M059J (cell line): ENCODE results near the gene CDH4. TPM values are rescaled to one million over a fixed set of nuclear protein-coding genes. Genes with fewer than 3 reads are reported as not detected.

Experiments used
- DNase-seq: peaks from one replicate; pipeline ENCODE4 v3.0.0-alpha.2; 2012; ENCODE audit warnings: low read depth
- total RNA-seq: library from RNA; depleted of rRNA; stranded (reverse); fragments of >200 nt; shearing (Covaris generic); gene quantifications from 2 replicates; pipeline ENCODE4 v1.2.3, GENCODE V29; 2014

The CDH4 gene
- total RNA-seq, 1 experiment from 2014 or later = 7.8 TPM

DNA sequence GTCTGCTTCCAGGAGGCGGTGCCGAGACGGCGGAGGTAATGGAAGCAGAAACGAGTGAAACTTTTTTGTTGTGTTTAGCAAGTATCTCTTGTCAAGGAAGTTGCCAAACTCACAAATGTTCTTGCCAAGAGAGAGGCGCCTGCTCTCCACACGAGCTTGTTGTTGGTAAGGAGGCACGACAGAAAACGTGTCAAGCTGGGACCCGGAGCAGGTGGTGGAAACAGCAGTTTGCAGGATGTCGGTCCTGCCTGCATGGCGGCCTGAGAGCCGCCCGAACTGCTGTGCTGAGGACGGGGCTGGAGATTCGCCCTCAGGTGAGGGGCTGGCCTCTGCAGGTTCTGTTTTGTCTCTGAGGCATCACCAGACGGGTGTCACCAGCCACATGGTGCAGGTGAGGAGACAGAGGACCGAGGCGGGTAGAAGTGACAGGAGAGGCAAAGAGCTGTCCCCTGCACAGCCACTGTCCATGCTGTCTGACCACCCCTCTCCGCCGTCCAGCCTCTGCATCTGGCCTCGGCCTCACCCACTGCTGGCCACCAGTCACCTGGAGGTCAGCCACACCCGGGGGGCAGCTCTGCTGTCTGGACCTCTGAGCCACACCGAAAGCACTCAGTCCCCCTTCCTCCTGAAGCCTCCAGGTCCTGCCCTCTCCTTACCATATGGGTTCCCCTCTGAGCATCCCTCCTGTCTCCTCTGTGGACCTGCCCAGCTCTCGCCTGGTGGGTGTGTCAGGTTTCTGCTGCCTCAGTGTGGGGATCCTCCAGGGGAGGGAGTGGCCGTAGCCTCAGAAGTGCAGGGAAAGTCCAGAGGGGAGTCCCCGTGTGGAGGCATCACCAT, 552.1 kb downstream of the CDH4 start:
- DNase-seq = no peak

DNA sequence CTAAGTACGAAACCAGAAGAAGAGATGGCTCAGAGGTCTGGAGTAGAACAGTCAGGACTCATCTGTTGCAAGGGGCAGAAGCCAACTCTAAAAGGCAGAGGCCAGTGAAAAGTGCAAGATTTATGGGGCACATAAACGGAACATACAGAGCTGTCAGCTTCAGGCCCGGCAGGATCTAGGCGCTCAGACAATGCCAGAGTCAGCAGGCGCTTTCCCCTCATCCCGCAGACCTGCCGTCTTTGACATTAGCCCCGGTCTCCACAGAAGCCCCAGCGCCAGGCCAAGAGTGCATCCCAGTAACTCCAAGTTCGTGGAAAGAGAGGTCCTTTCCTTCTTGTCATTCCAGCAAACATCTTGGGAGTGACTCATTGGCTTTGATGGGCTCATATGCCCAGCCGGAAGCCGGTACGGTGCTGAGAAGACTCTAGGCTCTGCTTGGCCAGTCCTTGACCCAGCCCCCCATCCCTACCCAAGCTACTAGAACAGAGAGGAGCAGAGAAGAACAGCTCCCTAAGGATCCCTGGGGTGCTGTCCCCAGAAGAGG, 552.8 kb downstream of the CDH4 start:
- no peak for DNase-seq

DNA sequence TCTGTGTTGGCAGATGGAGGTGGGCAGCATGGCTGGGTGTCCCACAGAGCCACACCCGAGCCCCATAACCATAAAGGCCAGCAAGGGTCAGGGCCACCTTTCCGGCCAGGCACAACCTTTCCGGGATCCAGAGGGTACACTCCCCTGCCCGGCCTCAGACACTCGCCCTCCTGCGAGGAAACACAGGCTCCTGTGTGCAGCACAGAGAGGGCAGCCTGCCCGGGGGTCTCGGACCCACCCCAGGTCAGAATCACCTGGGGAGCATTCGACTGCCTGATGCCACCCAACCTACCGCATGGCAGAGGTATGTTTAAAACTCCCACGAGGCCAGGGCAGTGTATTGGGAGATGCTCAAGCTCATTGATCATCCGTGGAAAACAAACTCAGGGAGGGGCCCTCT, 553.3 kb downstream of the CDH4 start:
- DNase-seq = no peak

DNA sequence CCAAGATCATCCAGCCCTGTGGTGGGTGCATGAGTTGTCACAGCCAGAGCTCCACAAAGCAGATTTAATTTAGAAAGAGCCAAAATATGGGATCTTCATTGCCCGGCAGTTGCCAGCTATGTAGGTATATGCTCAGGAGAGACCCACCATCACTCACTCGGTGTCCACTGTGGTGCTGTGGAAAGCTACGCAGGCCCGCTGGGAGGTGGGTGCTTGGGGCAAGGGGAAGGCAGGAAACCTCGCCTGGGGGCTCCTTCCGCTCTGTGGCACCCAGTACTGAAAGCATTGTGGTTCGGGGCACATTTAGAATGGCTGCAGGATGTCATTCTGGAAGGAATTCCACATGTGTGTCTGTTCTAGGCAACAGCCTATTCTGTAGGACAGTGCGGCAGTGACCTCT, 553.7 kb downstream of the CDH4 start:
- no peak for DNase-seq

DNA sequence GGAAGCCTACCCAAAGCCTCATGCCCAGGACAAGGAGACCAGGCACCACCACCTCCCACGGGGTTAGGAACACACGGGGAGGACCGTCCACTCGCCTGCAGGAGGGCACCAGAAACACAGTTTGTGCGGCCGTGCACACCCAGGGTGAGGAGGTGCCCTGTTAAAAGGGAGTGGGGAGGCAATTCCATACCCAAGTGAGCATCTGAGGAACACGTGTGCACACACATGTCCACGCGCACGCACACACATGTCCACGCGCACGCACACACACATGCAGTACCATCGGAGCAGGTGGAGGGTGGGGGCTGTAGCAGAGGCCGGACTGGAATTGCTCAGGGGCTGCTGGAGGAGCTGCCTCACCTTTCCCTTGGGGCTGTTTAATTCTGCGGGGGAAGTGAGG, 554.3 kb downstream of the CDH4 start:
- no peak for DNase-seq

DNA sequence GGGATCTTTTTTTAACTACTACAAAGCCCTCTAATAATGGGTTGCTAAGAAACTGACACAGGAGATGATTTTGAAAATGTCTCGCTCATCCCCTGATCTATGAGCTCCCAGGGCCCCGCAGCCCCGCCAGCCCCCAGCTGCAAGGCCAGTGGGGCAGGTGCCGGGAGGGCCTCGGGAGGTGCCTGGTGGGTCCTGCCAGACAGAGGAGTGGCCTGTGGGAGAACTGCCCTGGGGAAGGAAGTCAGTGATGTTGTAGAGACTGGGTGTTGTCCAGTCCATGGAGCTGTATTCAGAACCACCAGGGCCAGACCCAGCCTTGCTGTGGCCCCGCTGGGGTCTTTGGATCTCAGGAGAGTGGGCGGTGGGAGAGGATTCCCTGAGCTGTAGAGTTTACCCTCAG, 554.9 kb downstream of the CDH4 start:
- DNase-seq = no peak

DNA sequence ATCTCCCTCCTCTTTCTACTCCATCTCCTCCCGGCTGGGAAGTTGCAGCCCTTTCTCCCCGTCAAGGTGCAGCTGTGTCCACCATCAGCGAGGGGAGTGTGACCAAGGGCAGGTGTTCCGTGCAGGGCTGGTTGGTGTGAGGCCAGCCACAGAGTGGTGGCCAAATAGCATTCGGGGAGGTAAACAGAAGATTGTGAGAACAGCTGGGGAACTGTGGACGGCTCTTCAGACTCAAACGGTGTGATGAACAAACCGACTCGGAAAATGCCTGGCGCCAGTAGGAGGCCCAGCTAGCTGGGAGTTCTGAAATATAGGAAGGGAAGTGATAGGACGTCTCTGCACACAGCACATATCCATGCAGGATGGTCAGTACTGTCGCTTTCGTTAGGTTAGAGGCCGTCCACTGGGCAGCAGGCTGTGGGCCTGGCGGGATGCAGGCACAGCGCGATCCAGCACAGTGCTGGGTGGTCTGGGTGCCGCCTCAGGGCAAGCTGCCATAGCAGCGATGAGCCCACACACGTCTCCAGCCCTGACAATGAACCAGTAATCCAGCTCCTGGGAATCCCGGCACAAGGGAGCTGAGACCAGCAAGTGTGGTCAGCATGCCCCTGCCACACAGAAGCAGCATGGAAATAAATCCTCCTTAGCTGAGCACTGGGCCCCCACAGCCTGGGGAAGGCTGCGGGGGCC, 555.6 kb downstream of the CDH4 start:
- no peak for DNase-seq

DNA sequence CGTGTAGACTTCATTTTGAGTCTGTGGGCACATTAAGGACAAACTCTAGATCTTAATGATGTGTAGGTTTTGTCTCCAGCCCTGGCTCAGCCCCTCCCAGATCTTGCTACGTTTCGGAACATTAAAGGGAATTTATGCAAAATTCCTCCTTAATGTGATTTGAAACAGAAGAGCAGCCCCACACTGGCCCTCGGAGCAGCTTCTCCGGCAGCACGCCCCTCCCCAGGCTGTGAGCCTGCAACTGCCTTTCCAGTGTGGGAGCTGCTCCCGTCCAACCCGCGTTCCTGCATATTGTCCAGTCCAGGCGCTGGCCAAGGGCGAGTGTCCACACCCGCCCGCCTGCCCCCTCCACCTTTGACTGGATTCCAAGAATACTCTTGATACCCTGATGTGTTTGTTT, 556.4 kb downstream of the CDH4 start:
- no peak for DNase-seq

DNA sequence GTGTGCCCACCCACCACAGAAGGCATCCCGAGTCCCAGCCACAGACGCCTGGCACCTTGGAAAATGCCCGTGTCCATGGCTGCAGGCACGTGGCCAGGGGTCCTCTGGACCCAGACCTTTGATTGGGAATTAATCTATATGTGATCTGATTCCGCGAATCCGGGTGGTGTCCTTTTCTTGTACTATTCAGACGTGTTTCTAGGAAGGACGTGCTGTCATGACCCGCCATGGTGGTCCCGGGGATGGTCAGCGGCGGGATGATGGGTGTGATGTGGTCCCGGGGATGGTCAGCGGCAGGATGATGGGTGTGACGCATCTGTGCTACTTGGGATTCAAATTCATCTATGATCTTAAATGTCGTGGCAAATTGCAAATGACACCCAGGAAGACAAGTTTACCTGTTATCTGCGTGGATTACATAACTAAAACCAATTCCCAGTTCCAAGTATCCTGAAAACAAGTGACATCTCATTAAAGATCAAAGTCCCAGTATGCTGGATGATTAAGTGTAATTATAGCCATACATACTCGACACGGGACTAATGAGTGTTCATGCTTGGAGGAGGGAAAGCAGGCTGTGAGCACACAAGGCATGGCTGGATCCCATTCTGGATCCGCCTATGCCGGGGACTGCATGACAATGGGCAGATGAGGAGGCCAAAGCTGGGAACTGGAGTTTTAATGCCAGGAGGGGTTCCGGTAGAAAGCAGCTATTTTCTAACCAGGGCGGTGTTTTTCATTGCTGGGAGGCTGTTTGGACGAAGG, 557.1 kb downstream of the CDH4 start:
- DNase-seq = no peak

DNA sequence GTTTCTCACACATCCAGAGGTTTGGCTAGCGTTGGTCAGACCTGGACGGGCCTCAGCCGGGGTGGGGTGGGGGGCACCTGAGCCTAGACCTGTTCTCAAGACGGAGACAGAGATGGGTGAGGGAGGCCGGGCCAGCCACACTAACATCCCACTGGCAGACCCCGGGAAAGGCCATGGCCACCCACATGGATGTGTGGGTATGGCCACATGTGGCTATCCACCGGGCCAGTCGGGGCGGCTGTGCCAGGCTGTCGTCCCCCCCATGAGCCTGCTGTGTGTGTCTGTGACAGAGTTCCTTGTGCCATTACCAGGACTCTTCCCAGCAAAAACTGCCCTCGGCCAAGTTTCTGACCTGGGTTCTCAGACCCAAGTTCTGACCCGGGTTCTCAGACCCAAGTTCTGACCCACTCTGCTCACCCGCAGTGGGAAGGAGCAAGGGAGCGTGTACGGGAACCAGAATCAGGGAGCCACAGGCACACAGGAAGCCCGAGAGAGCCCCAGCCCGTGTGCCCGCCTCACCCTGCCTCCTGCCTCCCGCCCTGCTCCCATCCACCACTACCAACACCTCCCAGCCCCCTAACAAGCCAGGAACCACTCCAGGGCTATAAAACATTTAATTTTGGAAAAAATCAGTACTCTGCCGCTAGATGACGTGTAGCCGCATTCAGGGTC, 558.1 kb downstream of the CDH4 start:
- no peak for DNase-seq

DNA sequence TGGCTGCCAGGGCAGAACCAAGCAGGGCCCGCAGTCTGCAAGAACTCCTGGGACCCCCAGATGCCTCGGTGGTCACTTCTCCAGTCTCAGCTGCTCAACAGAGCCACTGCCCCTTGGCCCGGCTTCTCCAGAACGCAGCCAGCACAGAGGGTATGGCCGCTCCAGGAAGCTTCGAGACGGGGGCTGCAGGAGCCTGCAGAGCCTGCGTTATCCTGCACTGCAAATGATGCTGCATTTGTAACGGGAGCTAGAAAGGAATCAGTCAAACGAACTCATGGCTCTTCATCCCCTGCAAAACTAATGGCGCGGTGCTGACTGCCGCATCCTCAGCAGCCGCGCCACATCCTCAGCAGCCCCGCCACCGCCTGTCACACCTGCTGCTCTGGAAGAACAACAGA, 558.7 kb downstream of the CDH4 start:
- no peak for DNase-seq

DNA sequence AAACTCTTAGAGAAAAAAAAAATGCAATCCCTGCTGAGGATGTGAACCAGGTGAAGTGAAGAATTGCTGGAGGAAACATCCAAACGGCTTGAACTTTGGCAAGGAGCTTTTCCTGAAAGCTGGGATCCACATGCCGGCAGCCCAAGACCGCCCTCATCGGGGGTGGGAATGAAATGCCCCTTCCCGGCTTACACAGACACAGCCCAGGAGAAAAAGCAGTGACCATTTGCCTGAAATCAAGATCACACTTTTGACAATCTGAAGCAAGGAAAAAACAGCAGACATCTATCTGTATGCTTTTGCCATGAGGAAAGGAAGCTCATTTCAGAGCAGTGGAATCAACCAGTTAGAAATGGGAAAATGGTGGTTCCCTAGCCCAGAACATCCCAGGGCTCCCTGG, 559.1 kb downstream of the CDH4 start:
- no peak for DNase-seq

DNA sequence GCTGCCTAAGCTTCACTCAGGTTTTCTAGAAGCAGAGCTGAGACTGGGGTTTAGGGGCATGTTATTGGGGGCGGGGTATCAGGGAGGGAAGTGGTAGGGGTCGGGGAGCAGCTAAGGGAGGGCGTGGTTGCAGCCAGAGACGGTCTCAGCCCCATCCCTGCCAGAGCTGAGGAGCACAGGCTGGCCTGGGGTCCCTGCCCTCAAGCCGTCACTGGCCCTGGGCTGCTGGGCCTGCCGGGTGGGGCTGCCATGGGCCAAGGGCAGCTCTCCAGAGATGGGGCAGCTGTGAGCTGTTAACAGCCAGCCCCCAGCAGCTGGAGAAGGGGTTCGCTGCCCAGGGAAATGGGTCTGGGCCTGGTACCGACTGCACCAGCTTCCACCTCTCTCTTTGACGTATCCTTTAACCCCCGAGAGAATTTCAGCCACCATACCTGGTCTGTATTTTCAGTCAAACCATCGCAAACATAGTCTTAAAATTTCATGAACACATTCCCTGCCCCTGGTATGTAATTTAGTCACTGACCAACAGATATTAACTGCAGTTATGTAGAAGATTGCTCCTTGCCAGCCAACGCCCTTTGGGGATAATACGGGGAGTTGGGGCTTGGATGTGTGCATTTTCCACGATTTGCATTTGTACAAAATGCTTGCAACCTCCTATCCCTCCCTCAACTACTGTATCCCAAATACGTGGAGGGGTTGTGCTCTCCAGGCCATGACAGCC, 560.2 kb downstream of the CDH4 start:
- no peak for DNase-seq

DNA sequence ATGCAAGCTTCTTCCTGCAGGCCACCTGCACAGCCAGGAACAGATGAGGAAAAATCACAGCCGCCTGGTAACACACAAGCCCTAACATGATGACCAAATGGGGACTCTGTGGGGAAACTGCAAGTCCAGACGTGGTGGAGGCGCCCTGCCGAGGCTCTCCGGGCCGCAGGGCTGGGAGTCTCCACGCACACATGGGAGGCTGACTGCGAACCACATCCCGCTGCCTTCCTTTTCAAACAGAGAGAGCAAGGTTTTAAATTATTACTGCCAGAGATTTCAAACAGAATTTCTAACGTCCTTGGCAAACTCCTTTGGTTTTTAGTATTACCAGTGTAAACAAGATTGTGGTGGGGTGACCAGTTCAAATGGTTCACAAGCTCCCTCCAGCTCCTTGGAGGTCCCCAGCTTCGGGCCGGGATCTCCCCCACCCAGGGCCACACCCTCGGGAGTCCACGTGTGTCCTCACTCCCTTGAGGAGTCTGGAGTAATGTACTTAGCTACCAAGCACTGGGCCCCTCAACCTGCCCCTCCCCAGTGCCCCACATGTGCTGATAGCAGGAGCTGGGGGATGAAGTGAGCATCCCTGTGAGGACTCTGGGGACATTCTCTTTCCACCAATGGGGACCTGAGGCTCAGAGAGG, 560.9 kb downstream of the CDH4 start:
- DNase-seq = no peak

DNA sequence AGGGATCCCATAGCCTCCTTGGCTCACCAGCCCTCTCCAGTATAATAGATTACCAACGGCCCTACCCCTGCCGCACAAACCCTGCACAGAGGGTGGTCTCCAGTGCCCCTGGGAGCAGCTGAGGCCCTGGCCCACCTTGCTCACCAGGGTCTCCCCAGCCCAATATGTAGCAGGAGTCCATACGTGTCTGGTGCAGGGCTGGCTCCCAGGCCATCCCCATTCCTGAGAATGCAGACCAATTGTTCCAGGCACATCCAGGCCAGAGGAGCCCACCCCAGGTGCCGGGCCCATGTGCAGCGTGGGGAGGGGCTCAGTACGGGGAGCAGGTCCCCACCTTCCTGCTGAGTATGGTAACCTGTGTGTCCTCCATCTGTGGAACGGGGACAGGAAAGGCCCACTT, 561.7 kb downstream of the CDH4 start:
- DNase-seq = no peak

DNA sequence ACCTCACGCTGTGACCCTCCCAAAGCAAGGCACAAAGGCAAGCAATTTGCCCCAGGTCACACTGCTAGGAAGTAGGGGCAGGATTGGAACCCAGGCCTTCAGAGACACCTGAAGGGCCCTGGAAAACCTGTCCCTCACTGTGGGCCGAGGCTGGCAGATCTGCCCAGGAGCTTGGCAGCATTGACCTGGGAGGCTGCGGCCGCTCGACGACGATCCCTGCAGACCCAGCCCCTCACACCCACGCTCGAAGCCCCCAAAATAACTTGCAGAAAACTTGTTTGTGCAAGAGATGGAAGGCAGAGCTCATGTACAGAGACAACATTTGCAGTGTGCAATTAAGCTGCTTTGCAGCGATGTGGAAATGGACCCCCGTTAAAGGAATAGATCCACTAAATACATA, 562.2 kb downstream of the CDH4 start:
- no peak for DNase-seq

DNA sequence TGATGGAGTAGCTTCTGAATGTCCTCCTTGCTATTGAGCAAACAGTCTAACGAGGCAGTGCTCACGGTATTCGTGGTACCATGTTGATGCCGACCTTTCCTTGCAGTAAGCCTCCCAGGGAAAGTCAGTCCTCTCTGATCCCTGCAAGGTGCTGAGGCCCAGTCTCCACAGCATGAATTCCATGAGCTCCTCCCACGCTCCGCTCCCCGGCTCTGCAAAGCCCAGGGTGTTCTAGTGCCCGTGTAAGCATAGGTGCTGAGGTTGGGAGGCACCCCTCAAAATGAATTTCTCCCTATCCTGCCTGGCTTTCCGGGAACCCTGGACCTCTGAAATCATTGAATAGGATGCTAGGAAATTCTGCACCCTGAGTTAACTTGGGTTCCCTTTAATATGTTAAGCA, 562.7 kb downstream of the CDH4 start:
- DNase-seq = no peak

DNA sequence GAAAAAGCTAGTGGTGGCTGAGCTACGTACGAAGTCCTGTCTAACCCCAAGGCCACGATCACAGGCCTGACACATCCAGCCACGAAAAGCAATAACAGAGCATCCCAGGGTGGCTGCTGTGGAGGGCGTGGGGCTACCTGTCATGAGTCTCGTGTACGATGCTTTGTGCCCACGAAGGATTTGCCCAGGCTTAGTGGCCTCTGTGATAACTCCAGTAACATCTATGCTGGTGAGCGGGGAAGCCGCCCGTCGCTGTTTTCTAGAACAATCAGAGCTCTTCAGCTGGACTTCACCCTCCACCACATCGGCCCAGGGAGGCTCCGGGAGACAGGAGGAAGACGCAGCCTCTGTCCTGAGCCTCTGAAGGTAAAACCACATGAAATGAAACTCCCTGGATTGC, 563.1 kb downstream of the CDH4 start:
- no peak for DNase-seq

DNA sequence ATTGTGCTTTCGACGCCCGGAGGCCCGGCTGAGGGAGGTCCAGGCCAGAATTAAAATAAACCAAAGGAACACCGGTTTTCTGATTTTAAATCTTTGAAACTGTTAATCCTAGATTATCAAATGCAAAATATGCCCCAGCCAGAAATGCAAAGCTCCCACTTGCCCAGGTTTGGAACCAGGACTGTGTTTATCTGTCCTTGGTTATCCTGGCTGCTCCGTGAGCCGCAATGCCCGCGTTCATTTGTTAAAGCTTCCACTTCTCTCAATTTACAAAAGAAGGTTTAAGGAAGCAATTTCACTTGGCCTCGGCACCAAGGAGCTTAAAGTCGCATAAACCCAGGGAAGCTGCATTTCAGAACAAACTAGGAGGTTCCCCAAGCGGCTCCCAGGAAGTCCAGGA, 563.6 kb downstream of the CDH4 start:
- no peak for DNase-seq

DNA sequence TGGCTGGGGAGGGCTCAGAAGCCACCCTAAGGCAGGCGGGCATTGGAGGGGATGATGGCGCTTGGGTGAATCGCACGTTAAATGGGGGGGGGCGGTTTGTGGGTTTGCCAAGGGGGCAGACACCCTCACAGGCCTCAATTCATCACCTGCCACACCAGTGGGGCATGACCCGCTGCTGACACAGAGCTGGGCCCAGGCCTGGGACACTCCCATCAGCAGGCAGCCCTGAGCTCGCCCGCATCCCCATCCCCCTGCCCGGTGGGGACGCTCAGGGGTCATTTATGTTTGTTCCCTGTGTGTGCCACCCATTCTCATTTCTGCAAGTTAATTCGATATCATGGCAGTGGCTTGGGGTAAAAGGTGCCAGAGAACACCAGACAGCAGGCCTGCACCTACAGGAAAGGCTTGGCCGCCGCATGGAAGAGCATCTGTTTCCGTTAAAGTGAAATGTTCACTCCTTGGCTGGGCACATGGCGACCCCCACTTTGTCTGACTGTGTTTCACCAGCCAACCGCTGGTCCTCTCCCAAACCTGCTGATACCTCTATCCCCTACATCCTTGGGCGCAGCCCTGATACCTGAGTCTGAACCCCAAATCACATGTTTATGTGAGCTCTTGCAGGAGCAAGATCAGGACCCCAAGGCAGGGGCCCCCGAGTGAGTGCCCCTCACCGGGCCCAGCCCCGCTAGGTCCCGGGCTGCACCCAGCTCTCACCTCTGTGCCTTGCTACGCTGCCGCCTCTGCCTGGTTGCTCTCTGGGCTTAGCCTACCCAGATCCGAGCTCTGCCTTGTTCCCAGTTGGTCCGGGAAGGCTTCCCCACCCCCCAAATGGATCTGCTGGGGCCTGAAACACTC, 564.8 kb downstream of the CDH4 start:
- no peak for DNase-seq
